ENCODE data around the gene HRCT1. TPM values are rescaled to one million over a fixed set of nuclear protein-coding genes. Genes with fewer than 3 reads are reported as not detected.

HRCT1 gene
- total and polyA plus RNA-seq, 11 donors = 0.97 to 9.5 (median 4.4) TPM

GRCh38 chr9:35903049-35903448, 3.0 kb upstream of the HRCT1 start:
- intact Hi-C loops (cut with DNase I) = loop anchor here (1.0 to 5.0 kb wide), 6 partner anchors 42 to 120 kb away; no protein-coding TSS in a partner anchor

GRCh38 chr9:35904338-35904737, 1.7 kb upstream of the HRCT1 start:
- Histone ChIP-seq H3K4me1 (peaks cover 21 to 67% (median 61%) of the 10 kb centered on the region in 12 donors), H3K4me3 (no peak overlapping the region), H3K36me3 (no peaks in the 10 kb centered on the region), H3K9me3 (no peaks in the 10 kb centered on the region), H3K27ac (peak overlapping the region; percentile 87 to 98 (median 95)), H3K27me3 (no peaks in the 10 kb centered on the region)
- WGBS, 4 donors = 30 to 60% (median 57%) methylated on average over 6 to 8 of the region's 8 CpGs
- TF ChIP-seq CTCF (IDR thresholded peaks at IDR 0.05) (no peak), POLR2A (IDR thresholded peaks at IDR 0.05) (no peak)
- DNase-seq (no peak), ATAC-seq (no peak)
- intact Hi-C loops (cut with DNase I) = loop anchor here in 7 of 10 donors (5.0 kb wide), 3 partner anchors 43 to 118 kb away; no protein-coding TSS in a partner anchor

More at GRCh38 chr9:35903049-35903448, 3.0 kb upstream of the HRCT1 start:
- Histone ChIP-seq H3K27me3 (no peaks in the 10 kb centered on the region), H3K27ac (peak overlapping the region in 1 of 12 donors; percentile 95), H3K4me3 (no peak overlapping the region), H3K36me3 (no peaks in the 10 kb centered on the region), H3K4me1 (peaks cover 16 to 54% (median 48%) of the 10 kb centered on the region in 12 donors), H3K9me3 (no peaks in the 10 kb centered on the region)
- TF ChIP-seq CTCF (IDR thresholded peaks at IDR 0.05) (peak; percentile 62 to 86 (median 78)), POLR2A (IDR thresholded peaks at IDR 0.05) (no peak)
- DNase-seq = peak in 2 of 5 donors; percentile 37 to 44
- ATAC-seq = no peak
- 31 to 35% (median 32%) methylated on average over 3 of the region's 3 CpGs for WGBS, 4 donors

- peak overlapping the region; percentile 87 to 98 (median 95) for H3K27ac ChIP-seq
- ATAC-seq (no peak), DNase-seq (peak in 1 of 5 donors; percentile 36)
- no peaks in the 10 kb centered on the region for H3K36me3 ChIP-seq
- no peaks in the 10 kb centered on the region for H3K9me3 ChIP-seq
- intact Hi-C loops (cut with DNase I) = loop anchor here in 3 of 10 donors (1.0 to 5.0 kb wide), 3 partner anchors 41 to 117 kb away; no protein-coding TSS in a partner anchor
- 61 to 79% (median 69%) methylated on average over 4 to 8 of the region's 8 CpGs for WGBS, 4 donors
- no peaks in the 10 kb centered on the region for H3K27me3 ChIP-seq
- peak overlapping the region in 2 of 12 donors; percentile 42 to 56 for H3K4me3 ChIP-seq
- peaks cover 21 to 76% (median 68%) of the 10 kb centered on the region in 12 donors for H3K4me1 ChIP-seq
- no peak for TF ChIP-seq CTCF (IDR thresholded peaks at IDR 0.05)
- no peak for TF ChIP-seq POLR2A (IDR thresholded peaks at IDR 0.05)
Observed at GRCh38 chr9:35905051-35905781, 786 bp upstream of the HRCT1 start.

All from heart left ventricle (tissue), 16 donors.